Measurements from ENCODE around the gene ITGB4.

Gene ITGB4

GRCh38 chr17:75695830-75696271 lies 25.4 kb upstream of the ITGB4 start:
- no peak for TF ChIP-seq CTCF (conservative IDR thresholded peaks at IDR 0.05; ENCODE audit: low read depth, low read length)
- no peak overlapping the region for H3K4me3 ChIP-seq (ENCODE audit: low read depth, low read length)

GRCh38 chr17:75697651-75698291 lies 23.5 kb upstream of the ITGB4 start:
- DNase-seq (ENCODE audit: low read depth), result no peak
- TF ChIP-seq CTCF (conservative IDR thresholded peaks at IDR 0.05; ENCODE audit: low read depth, low read length), result no peak
- H3K4me3 ChIP-seq (ENCODE audit: low read depth, low read length), result no peak overlapping the region

More at GRCh38 chr17:75695830-75696271, 25.4 kb upstream of the ITGB4 start:
- no peak for DNase-seq (ENCODE audit: low read depth)

- no peak for DNase-seq (ENCODE audit: low read depth)
- no peak for TF ChIP-seq CTCF (conservative IDR thresholded peaks at IDR 0.05; ENCODE audit: low read depth, low read length)
These were observed 22.6 kb upstream of the ITGB4 start for GRCh38 chr17:75698659-75699058.

GRCh38 chr17:75701288-75701687 lies 20.0 kb upstream of the ITGB4 start:
- no peak for TF ChIP-seq CTCF (conservative IDR thresholded peaks at IDR 0.05; ENCODE audit: low read depth, low read length)
- no peak for DNase-seq (ENCODE audit: low read depth)
- no peak overlapping the region for H3K4me3 ChIP-seq (ENCODE audit: low read depth, low read length)

More at GRCh38 chr17:75698659-75699058, 22.6 kb upstream of the ITGB4 start:
- no peak overlapping the region for H3K4me3 ChIP-seq (ENCODE audit: low read depth, low read length)

GRCh38 chr17:75703191-75703590 lies 18.1 kb upstream of the ITGB4 start:
- TF ChIP-seq CTCF (conservative IDR thresholded peaks at IDR 0.05; ENCODE audit: low read depth, low read length), result no peak
- no peak for DNase-seq (ENCODE audit: low read depth)
- H3K4me3 ChIP-seq (ENCODE audit: low read depth, low read length), result no peak overlapping the region

GRCh38 chr17:75703591-75703990 lies 17.7 kb upstream of the ITGB4 start:
- TF ChIP-seq CTCF (conservative IDR thresholded peaks at IDR 0.05; ENCODE audit: low read depth, low read length), result no peak
- DNase-seq (ENCODE audit: low read depth), result no peak
- no peak overlapping the region for H3K4me3 ChIP-seq (ENCODE audit: low read depth, low read length)
